Stimulated activated CD4-positive, alpha-beta T cell treated with anti-CD3 and anti-CD28 coated beads, Interleukin-12 subunit alpha, Interleukin-12 subunit beta, amount 100 ng/mL, for 24 hours (primary cell): ENCODE data around the gene SH3PXD2B.
"Not testable (repeated sequence)": the region's sequence is repeated elsewhere in the genome, so short reads cannot be mapped to it uniquely, and the experiment has no call there.

Experiments
- DNase-seq, 2 experiments: peaks; one replicate each; pipeline ENCODE4 v3.0.0-alpha.2; 2020; ENCODE audit warnings: low read depth in 2 of 2

SH3PXD2B gene

GRCh38 chr5:172339264-172340180 lies 114.8 kb downstream of the SH3PXD2B start:
- no peak for DNase-seq

GRCh38 chr5:172336676-172337285 lies 117.5 kb downstream of the SH3PXD2B start:
- no peak for DNase-seq

GRCh38 chr5:172336264-172336663 lies 118.1 kb downstream of the SH3PXD2B start:
- DNase-seq: no peak

- DNase-seq: no peak
These were observed 118.6 kb downstream of the SH3PXD2B start for GRCh38 chr5:172335721-172336120.

- DNase-seq: no peak
These were observed 119.7 kb downstream of the SH3PXD2B start for GRCh38 chr5:172334641-172335040.

GRCh38 chr5:172334196-172334595 lies 120.1 kb downstream of the SH3PXD2B start:
- DNase-seq: no peak

- DNase-seq: not testable (repeated sequence)
These were observed 127.4 kb downstream of the SH3PXD2B start for GRCh38 chr5:172326901-172327300.

GRCh38 chr5:172325452-172325851 lies 128.9 kb downstream of the SH3PXD2B start:
- DNase-seq: no peak

GRCh38 chr5:172322028-172322965 lies 132.0 kb downstream of the SH3PXD2B start:
- DNase-seq: no peak

GRCh38 chr5:172321593-172321992 lies 132.7 kb downstream of the SH3PXD2B start:
- no peak for DNase-seq

GRCh38 chr5:172319708-172320441 lies 134.4 kb downstream of the SH3PXD2B start:
- DNase-seq: no peak

GRCh38 chr5:172315587-172316493 lies 138.5 kb downstream of the SH3PXD2B start:
- DNase-seq: no peak

GRCh38 chr5:172313915-172314314 lies 140.4 kb downstream of the SH3PXD2B start:
- DNase-seq: no peak

GRCh38 chr5:172312286-172312685 lies 142.0 kb downstream of the SH3PXD2B start:
- DNase-seq: no peak

- DNase-seq: no peak
These were observed 142.7 kb downstream of the SH3PXD2B start for GRCh38 chr5:172311605-172312004.

- DNase-seq: no peak
These were observed 143.3 kb downstream of the SH3PXD2B start for GRCh38 chr5:172311026-172311425.

GRCh38 chr5:172305380-172305779 lies 148.9 kb downstream of the SH3PXD2B start:
- no peak for DNase-seq

- no peak for DNase-seq
These were observed 150.6 kb downstream of the SH3PXD2B start for GRCh38 chr5:172303572-172304335.

GRCh38 chr5:172303162-172303561 lies 151.2 kb downstream of the SH3PXD2B start:
- DNase-seq: no peak
